Nephron (organoid): Measurements from ENCODE around the gene TUT7.
"Not testable (repeated sequence)": the region's sequence is repeated elsewhere in the genome, so short reads cannot be mapped to it uniquely, and the experiment has no call there.

Source experiments
- H3K27ac Mint-ChIP-seq, 3 experiments: 2 replicates each; pipeline ENCODE4 v1.8.0; 2020; ENCODE audit warnings: mixed read lengths in 3 of 3, mild to moderate bottlenecking in 2 of 3, moderate library complexity in 1 of 3
- H3K27me3 Mint-ChIP-seq: 2 replicates; pipeline ENCODE4 v1.8.0; 2021; ENCODE audit warnings: low read depth, mild to moderate bottlenecking, moderate library complexity, mixed read lengths
- H3K36me3 Mint-ChIP-seq: 2 replicates; pipeline ENCODE4 v1.8.0; 2020; ENCODE audit warnings: low read depth, mixed read lengths
- H3K4me1 Mint-ChIP-seq: 2 replicates; pipeline ENCODE4 v1.8.0; 2020; ENCODE audit warnings: mixed read lengths
- H3K4me3 Mint-ChIP-seq, 3 experiments: 2 replicates each; pipeline ENCODE4 v1.8.0; 2020; ENCODE audit warnings: mild to moderate bottlenecking in 3 of 3, mixed read lengths in 3 of 3, moderate library complexity in 2 of 3
- H3K9me3 Mint-ChIP-seq: 2 replicates; pipeline ENCODE4 v1.8.0; 2020; ENCODE audit warnings: mixed read lengths
- CTCF ChIP-seq, 3 experiments: fragments of 200-600 bp; sonication (generic); IDR thresholded peaks; one replicate each; pipeline ENCODE4 v1.5.0; 2021; ENCODE audit warnings: antibody characterized with exemption in 3 of 3; ENCODE audit not compliant: unreplicated experiment in 3 of 3

TUT7 gene

GRCh38 chr9:86324308-86324707 is 29.9 kb downstream of the TUT7 start:
- no peaks in the 10 kb centered on the region for H3K9me3 Mint-ChIP-seq
- H3K4me3 Mint-ChIP-seq, result no peak overlapping the region
- no peaks in the 10 kb centered on the region for H3K27me3 Mint-ChIP-seq
- H3K36me3 Mint-ChIP-seq, result peaks cover 72% of the 10 kb centered on the region
- no peak for TF ChIP-seq CTCF (IDR thresholded peaks at IDR 0.05; ENCODE audit: unreplicated experiment in 3 of 3)
- H3K27ac Mint-ChIP-seq, result no peak overlapping the region
- H3K4me1 Mint-ChIP-seq, result no peaks in the 10 kb centered on the region

GRCh38 chr9:86322973-86323644 is 31.1 kb downstream of the TUT7 start:
- Mint-ChIP-seq H3K27me3 (no peaks in the 10 kb centered on the region), H3K27ac (no peak overlapping the region), H3K4me3 (no peak overlapping the region), H3K9me3 (no peaks in the 10 kb centered on the region), H3K4me1 (no peaks in the 10 kb centered on the region), H3K36me3 (peaks cover 83% of the 10 kb centered on the region)
- no peak for TF ChIP-seq CTCF (IDR thresholded peaks at IDR 0.05; ENCODE audit: unreplicated experiment in 3 of 3)

- peaks cover 79% of the 10 kb centered on the region for H3K36me3 Mint-ChIP-seq
- no peak overlapping the region for H3K27ac Mint-ChIP-seq
- H3K4me1 Mint-ChIP-seq, result no peaks in the 10 kb centered on the region
- H3K27me3 Mint-ChIP-seq, result no peaks in the 10 kb centered on the region
- no peaks in the 10 kb centered on the region for H3K9me3 Mint-ChIP-seq
- TF ChIP-seq CTCF (IDR thresholded peaks at IDR 0.05; ENCODE audit: unreplicated experiment in 3 of 3), result no peak
- H3K4me3 Mint-ChIP-seq, result no peak overlapping the region
These were observed 32.8 kb downstream of the TUT7 start for GRCh38 chr9:86321373-86321772.

- peaks cover 85% of the 10 kb centered on the region for H3K36me3 Mint-ChIP-seq
- no peak overlapping the region for H3K4me3 Mint-ChIP-seq
- no peaks in the 10 kb centered on the region for H3K4me1 Mint-ChIP-seq
- H3K27me3 Mint-ChIP-seq, result no peaks in the 10 kb centered on the region
- no peak overlapping the region for H3K27ac Mint-ChIP-seq
- TF ChIP-seq CTCF (IDR thresholded peaks at IDR 0.05; ENCODE audit: unreplicated experiment in 3 of 3), result no peak
- H3K9me3 Mint-ChIP-seq, result no peaks in the 10 kb centered on the region
These were observed 36.0 kb downstream of the TUT7 start for GRCh38 chr9:86318187-86318586.

- Mint-ChIP-seq H3K9me3 (peaks cover 5% of the 10 kb centered on the region), H3K4me3 (no peak overlapping the region), H3K4me1 (no peaks in the 10 kb centered on the region), H3K27ac (no peak overlapping the region), H3K36me3 (peaks cover 84% of the 10 kb centered on the region), H3K27me3 (no peaks in the 10 kb centered on the region)
- TF ChIP-seq CTCF (IDR thresholded peaks at IDR 0.05; ENCODE audit: unreplicated experiment in 3 of 3), result no peak
These were observed 39.1 kb downstream of the TUT7 start for GRCh38 chr9:86315078-86315477.

GRCh38 chr9:86312959-86313358 is 41.3 kb downstream of the TUT7 start:
- H3K27me3 Mint-ChIP-seq, H3K4me3 Mint-ChIP-seq, H3K4me1 Mint-ChIP-seq, H3K9me3 Mint-ChIP-seq, H3K27ac Mint-ChIP-seq: not testable (repeated sequence)
- peaks cover 83% of the 10 kb centered on the region for H3K36me3 Mint-ChIP-seq
